ENCODE measurements around the gene SCAMP4.

- TF ChIP-seq, protein P1, sequence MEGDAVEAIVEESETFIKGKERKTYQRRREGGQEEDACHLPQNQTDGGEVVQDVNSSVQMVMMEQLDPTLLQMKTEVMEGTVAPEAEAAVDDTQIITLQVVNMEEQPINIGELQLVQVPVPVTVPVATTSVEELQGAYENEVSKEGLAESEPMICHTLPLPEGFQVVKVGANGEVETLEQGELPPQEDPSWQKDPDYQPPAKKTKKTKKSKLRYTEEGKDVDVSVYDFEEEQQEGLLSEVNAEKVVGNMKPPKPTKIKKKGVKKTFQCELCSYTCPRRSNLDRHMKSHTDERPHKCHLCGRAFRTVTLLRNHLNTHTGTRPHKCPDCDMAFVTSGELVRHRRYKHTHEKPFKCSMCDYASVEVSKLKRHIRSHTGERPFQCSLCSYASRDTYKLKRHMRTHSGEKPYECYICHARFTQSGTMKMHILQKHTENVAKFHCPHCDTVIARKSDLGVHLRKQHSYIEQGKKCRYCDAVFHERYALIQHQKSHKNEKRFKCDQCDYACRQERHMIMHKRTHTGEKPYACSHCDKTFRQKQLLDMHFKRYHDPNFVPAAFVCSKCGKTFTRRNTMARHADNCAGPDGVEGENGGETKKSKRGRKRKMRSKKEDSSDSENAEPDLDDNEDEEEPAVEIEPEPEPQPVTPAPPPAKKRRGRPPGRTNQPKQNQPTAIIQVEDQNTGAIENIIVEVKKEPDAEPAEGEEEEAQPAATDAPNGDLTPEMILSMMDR (IDR thresholded peaks at IDR 0.05; ENCODE audit: borderline replicate concordance, extremely low read depth, low read length, poor library complexity, severe bottlenecking), result no peak
- TF ChIP-seq EZH2 (IDR thresholded peaks at IDR 0.05; ENCODE audit: borderline replicate concordance, low read depth, low read length, severe bottlenecking), result no peak
Observed at GRCh38 chr19:1880611-1881392, 24.4 kb upstream of the SCAMP4 start.

Data from DND-41 (cell line).